GM12892 (cell line): Measurements from ENCODE around the gene TNK2.

Source experiments
- POLR2A ChIP-seq: IDR thresholded peaks from 2 replicates; pipeline ENCODE4 v1.6.1; 2011; ENCODE audit warnings: low read depth, low read length, control low read depth
- POLR2AphosphoS5 ChIP-seq: IDR thresholded peaks from 2 replicates; pipeline ENCODE4 v1.6.1; 2011; ENCODE audit warnings: low read depth, low read length, control low read depth

GRCh38 chr3:195889870-195890295 lies 18.5 kb downstream of the TNK2 start:
- TF ChIP-seq POLR2A (no peak), POLR2AphosphoS5 (no peak)
